ENCODE results near the gene KCTD19.

KCTD19 gene

GRCh38 chr16:67284699-67285646, 41.6 kb downstream of the KCTD19 start:
- in situ Hi-C loops (cut with HindIII; ENCODE audit: low sequenced_read_pairs): loop anchor here (5.0 kb wide), 1 partner anchor 82 kb away; no protein-coding TSS in a partner anchor

GRCh38 chr16:67283826-67284555, 42.5 kb downstream of the KCTD19 start:
- in situ Hi-C loops (cut with HindIII; ENCODE audit: low sequenced_read_pairs): loop anchor here (5.0 kb wide), 1 partner anchor 83 kb away; no protein-coding TSS in a partner anchor

GRCh38 chr16:67283039-67283825, 43.3 kb downstream of the KCTD19 start:
- in situ Hi-C loops (cut with HindIII; ENCODE audit: low sequenced_read_pairs): loop anchor here (5.0 kb wide), 1 partner anchor 84 kb away; no protein-coding TSS in a partner anchor

- in situ Hi-C loops (cut with HindIII; ENCODE audit: low sequenced_read_pairs): loop anchor here (5.0 kb wide), 1 partner anchor 85 kb away; no protein-coding TSS in a partner anchor
Observed at GRCh38 chr16:67282447-67282805, 44.1 kb downstream of the KCTD19 start.

GRCh38 chr16:67281536-67282446, 44.8 kb downstream of the KCTD19 start:
- in situ Hi-C loops (cut with HindIII; ENCODE audit: low sequenced_read_pairs): loop anchor here (5.0 kb wide), 1 partner anchor 86 kb away; no protein-coding TSS in a partner anchor

GRCh38 chr16:67280090-67281015, 46.2 kb downstream of the KCTD19 start:
- in situ Hi-C loops (cut with HindIII; ENCODE audit: low sequenced_read_pairs): loop anchor here (5.0 kb wide), 1 partner anchor 87 kb away; no protein-coding TSS in a partner anchor

GRCh38 chr16:67279296-67280089, 47.0 kb downstream of the KCTD19 start, which contains the start of gene PLEKHG4:
PLEKHG4 (plus strand) TSS chr16:67279532; CDS start chr16:67280045, 513 bp downstream.
- in situ Hi-C loops (cut with HindIII; ENCODE audit: low sequenced_read_pairs): loop anchor here (5.0 kb wide), 1 partner anchor 88 kb away; no protein-coding TSS in a partner anchor

GRCh38 chr16:67278773-67279295, 47.7 kb downstream of the KCTD19 start:
- in situ Hi-C loops (cut with HindIII; ENCODE audit: low sequenced_read_pairs): no loop called here

- in situ Hi-C loops (cut with HindIII; ENCODE audit: low sequenced_read_pairs): no loop called here
Observed at GRCh38 chr16:67277999-67278772, 48.4 kb downstream of the KCTD19 start.

- in situ Hi-C loops (cut with HindIII; ENCODE audit: low sequenced_read_pairs): no loop called here
Observed at GRCh38 chr16:67277294-67277998, 49.1 kb downstream of the KCTD19 start.

GRCh38 chr16:67275321-67275720, 51.2 kb downstream of the KCTD19 start:
- in situ Hi-C loops (cut with HindIII; ENCODE audit: low sequenced_read_pairs): no loop called here

- in situ Hi-C loops (cut with HindIII; ENCODE audit: low sequenced_read_pairs): no loop called here
Observed at GRCh38 chr16:67271446-67271845, 55.1 kb downstream of the KCTD19 start.

- in situ Hi-C loops (cut with HindIII; ENCODE audit: low sequenced_read_pairs): no loop called here
Observed at GRCh38 chr16:67270931-67271338, 55.6 kb downstream of the KCTD19 start.

GRCh38 chr16:67269766-67270165, 56.8 kb downstream of the KCTD19 start:
- in situ Hi-C loops (cut with HindIII; ENCODE audit: low sequenced_read_pairs): loop anchor here (10.0 kb wide), 1 partner anchor 175 kb away; no protein-coding TSS in a partner anchor

- in situ Hi-C loops (cut with HindIII; ENCODE audit: low sequenced_read_pairs): loop anchor here (10.0 kb wide), 1 partner anchor 177 kb away; no protein-coding TSS in a partner anchor
Observed at GRCh38 chr16:67268136-67268579, 58.4 kb downstream of the KCTD19 start.

GRCh38 chr16:67265834-67266233, 60.7 kb downstream of the KCTD19 start:
- in situ Hi-C loops (cut with HindIII; ENCODE audit: low sequenced_read_pairs): loop anchor here (10.0 kb wide), 1 partner anchor 179 kb away; no protein-coding TSS in a partner anchor

All from DLD1 (cell line).